ENCODE measurements around the gene NKAIN2. TPM values are rescaled to one million over a fixed set of nuclear protein-coding genes. Genes with fewer than 3 reads are reported as not detected.

Gene NKAIN2
- total RNA-seq, 2 donors from 2014 or later, result 0.31 to 2.3 TPM

DNA sequence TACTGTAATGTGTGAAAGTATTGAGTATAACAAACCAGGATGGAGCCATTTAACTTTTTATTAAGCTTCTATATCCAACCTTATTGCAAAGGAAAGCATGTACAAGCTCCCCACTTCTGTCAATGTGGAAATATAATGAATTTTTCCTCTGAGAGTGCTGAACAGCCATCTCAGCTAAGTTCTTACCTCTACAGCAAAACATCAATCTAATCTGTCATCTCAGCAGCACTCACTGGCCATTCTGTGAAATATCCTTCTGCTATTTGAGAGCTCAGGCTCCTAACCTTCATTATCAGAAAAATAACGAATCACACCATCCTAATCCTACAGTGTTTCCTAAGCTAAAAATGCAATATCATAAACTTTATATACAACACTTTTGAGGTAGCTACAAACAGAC is 964.6 kb downstream of the NKAIN2 start:
- no peaks in the 10 kb centered on the region for H3K4me1 ChIP-seq
- H3K9me3 ChIP-seq, result no peaks in the 10 kb centered on the region
- no peak for TF ChIP-seq CTCF (IDR thresholded peaks at IDR 0.05)
- H3K4me3 ChIP-seq, result no peak overlapping the region
- no peak for DNase-seq (ENCODE audit: low spot score)
- H3K36me3 ChIP-seq, result no peaks in the 10 kb centered on the region
- no peak overlapping the region for H3K27ac ChIP-seq
- no peaks in the 10 kb centered on the region for H3K27me3 ChIP-seq

DNA sequence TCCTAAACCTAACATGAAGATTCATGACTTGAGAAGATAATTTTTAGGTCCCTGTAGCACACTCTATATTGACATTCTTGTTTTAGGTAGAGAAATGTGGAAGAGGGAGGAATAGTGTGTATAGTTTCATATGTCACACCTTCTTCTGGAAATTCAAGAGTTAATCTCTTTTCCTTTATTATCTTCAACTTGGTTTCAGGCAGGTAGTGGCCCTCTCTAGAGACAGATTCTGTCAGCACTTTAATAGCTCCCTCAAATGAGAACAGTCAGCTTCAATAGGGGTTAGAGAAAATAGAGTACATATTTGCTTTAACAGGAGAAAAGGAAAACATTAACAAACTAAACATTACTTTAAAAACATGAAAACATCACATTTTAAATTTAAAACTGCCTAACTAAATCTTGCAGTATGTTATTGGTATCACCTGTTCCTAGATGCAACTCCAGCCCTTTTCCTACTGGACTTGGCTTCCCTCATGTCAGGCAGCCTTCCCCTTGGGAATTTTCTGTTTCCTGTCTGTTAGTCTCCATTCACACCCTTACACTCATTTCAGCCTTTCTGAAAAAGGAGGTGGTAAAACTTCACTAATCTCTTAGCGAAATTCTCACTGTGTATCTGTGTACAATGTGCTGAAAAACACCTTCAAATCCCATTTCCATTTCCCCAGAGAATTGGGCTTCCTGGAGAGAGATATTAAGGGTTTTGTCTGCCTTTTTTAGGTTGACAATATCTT is 966.3 kb downstream of the NKAIN2 start:
- no peaks in the 10 kb centered on the region for H3K27me3 ChIP-seq
- H3K4me1 ChIP-seq, result no peaks in the 10 kb centered on the region
- no peak overlapping the region for H3K4me3 ChIP-seq
- H3K36me3 ChIP-seq, result no peaks in the 10 kb centered on the region
- DNase-seq (ENCODE audit: low spot score), result no peak
- no peaks in the 10 kb centered on the region for H3K9me3 ChIP-seq
- no peak for TF ChIP-seq CTCF (IDR thresholded peaks at IDR 0.05)
- H3K27ac ChIP-seq, result no peak overlapping the region

- TF ChIP-seq CTCF (IDR thresholded peaks at IDR 0.05), result no peak
- no peaks in the 10 kb centered on the region for H3K4me1 ChIP-seq
- no peak overlapping the region for H3K4me3 ChIP-seq
- no peaks in the 10 kb centered on the region for H3K27me3 ChIP-seq
- H3K27ac ChIP-seq, result no peak overlapping the region
- no peaks in the 10 kb centered on the region for H3K36me3 ChIP-seq
- DNase-seq (ENCODE audit: low spot score), result no peak
- H3K9me3 ChIP-seq, result no peaks in the 10 kb centered on the region
These were observed 967.1 kb downstream of the NKAIN2 start for GRCh38 chr6:124770784-124771183.

- Histone ChIP-seq H3K27ac (no peak overlapping the region), H3K9me3 (no peaks in the 10 kb centered on the region), H3K4me3 (no peak overlapping the region), H3K36me3 (no peaks in the 10 kb centered on the region), H3K27me3 (no peaks in the 10 kb centered on the region), H3K4me1 (no peaks in the 10 kb centered on the region)
- no peak for DNase-seq (ENCODE audit: low spot score)
- no peak for TF ChIP-seq CTCF (IDR thresholded peaks at IDR 0.05)
These were observed 969.2 kb downstream of the NKAIN2 start for GRCh38 chr6:124772733-124773319.

GRCh38 chr6:124775121-124775520 is 971.5 kb downstream of the NKAIN2 start:
- TF ChIP-seq CTCF (IDR thresholded peaks at IDR 0.05), result no peak
- no peak for DNase-seq (ENCODE audit: low spot score)
- Histone ChIP-seq H3K36me3 (no peaks in the 10 kb centered on the region), H3K27me3 (no peaks in the 10 kb centered on the region), H3K4me3 (no peak overlapping the region), H3K4me1 (no peaks in the 10 kb centered on the region), H3K9me3 (no peaks in the 10 kb centered on the region), H3K27ac (no peak overlapping the region)
